WERI-Rb-1 (cell line): ENCODE results near the gene EIF3J.
"Not testable (repeated sequence)": the region's sequence is repeated elsewhere in the genome, so short reads cannot be mapped to it uniquely, and the experiment has no call there.

Experiments
- DNase-seq: peaks from one replicate; pipeline ENCODE4 v3.0.0-alpha.2; 2020
- H3K27ac ChIP-seq: fragments of 250-450 bp; sonication (Bioruptor Pico); 2 replicates; pipeline ENCODE4 v1.5.1; 2020; ENCODE audit warnings: mild to moderate bottlenecking, moderate library complexity
- H3K27me3 ChIP-seq: fragments of 250-450 bp; sonication (Bioruptor Pico); 2 replicates; pipeline ENCODE4 v1.5.1; 2021; ENCODE audit warnings: mild to moderate bottlenecking, low read depth, moderate library complexity; ENCODE audit not compliant: insufficient read depth, severe bottlenecking
- H3K36me3 ChIP-seq: fragments of 250-450 bp; sonication (Bioruptor Pico); 2 replicates; pipeline ENCODE4 v1.5.1; 2020; ENCODE audit warnings: mild to moderate bottlenecking, moderate library complexity
- H3K4me3 ChIP-seq: 2 replicates; pipeline ENCODE4 v1.5.1; 2011; ENCODE audit warnings: low read depth, mild to moderate bottlenecking, control low read depth, low read length
- H3K9me3 ChIP-seq: fragments of 250-450 bp; sonication (Bioruptor Pico); 2 replicates; pipeline ENCODE4 v1.5.1; 2021; ENCODE audit warnings: mild to moderate bottlenecking, moderate library complexity; ENCODE audit not compliant: severe bottlenecking
- CTCF ChIP-seq: IDR thresholded peaks from 2 replicates; pipeline ENCODE4 v1.5.1; 2011; ENCODE audit warnings: low read depth, mild to moderate bottlenecking, control low read depth, inconsistent platforms, low read length

The EIF3J gene

GRCh38 chr15:44545913-44546802, 9.2 kb downstream of the EIF3J start:
- no peak overlapping the region for H3K4me3 ChIP-seq
- no peak overlapping the region for H3K27ac ChIP-seq
- H3K27me3 ChIP-seq: no peaks in the 10 kb centered on the region
- 0 out of 2 replicates have a peak, but pooled peaks have one; percentile 16 for TF ChIP-seq CTCF
- H3K9me3 ChIP-seq: no peaks in the 10 kb centered on the region
- H3K36me3 ChIP-seq: peaks cover 27% of the 10 kb centered on the region
- DNase-seq: no peak

- not testable (repeated sequence) for DNase-seq, H3K9me3 ChIP-seq, H3K27ac ChIP-seq, H3K4me3 ChIP-seq, H3K27me3 ChIP-seq
- H3K36me3 ChIP-seq: peaks cover 26% of the 10 kb centered on the region
Observed at GRCh38 chr15:44549152-44549551, 12.2 kb downstream of the EIF3J start.

- Histone ChIP-seq H3K27ac (no peak overlapping the region), H3K9me3 (no peaks in the 10 kb centered on the region), H3K27me3 (no peaks in the 10 kb centered on the region), H3K36me3 (peaks cover 36% of the 10 kb centered on the region), H3K4me3 (no peak overlapping the region)
- DNase-seq: no peak
- TF ChIP-seq CTCF: no peak
Observed at GRCh38 chr15:44550256-44550655, 13.3 kb downstream of the EIF3J start.

- Histone ChIP-seq H3K27me3 (no peaks in the 10 kb centered on the region), H3K36me3 (peaks cover 37% of the 10 kb centered on the region)
- no peak for TF ChIP-seq CTCF
Observed at GRCh38 chr15:44550734-44551133, 13.8 kb downstream of the EIF3J start.

GRCh38 chr15:44554934-44555723, 18.2 kb downstream of the EIF3J start:
- Histone ChIP-seq H3K36me3 (peaks cover 64% of the 10 kb centered on the region), H3K27me3 (no peaks in the 10 kb centered on the region), H3K4me3 (no peak overlapping the region), H3K27ac (no peak overlapping the region), H3K9me3 (no peaks in the 10 kb centered on the region)
- no peak for DNase-seq
- TF ChIP-seq CTCF: no peak

More at GRCh38 chr15:44550734-44551133, 13.8 kb downstream of the EIF3J start:
- no peak overlapping the region for H3K27ac ChIP-seq
- no peak for DNase-seq
- no peak overlapping the region for H3K4me3 ChIP-seq
- H3K9me3 ChIP-seq: no peaks in the 10 kb centered on the region

- not testable (repeated sequence) for H3K4me3 ChIP-seq, DNase-seq, H3K9me3 ChIP-seq, H3K27me3 ChIP-seq, H3K27ac ChIP-seq
- H3K36me3 ChIP-seq: peaks cover 80% of the 10 kb centered on the region
Observed at GRCh38 chr15:44560926-44561325, 24.0 kb downstream of the EIF3J start.
